Spinal cord (tissue), 10 donors: ENCODE results near the gene SDCCAG8. TPM values are rescaled to one million over a fixed set of nuclear protein-coding genes. Genes with fewer than 3 reads are reported as not detected.
"Not testable (repeated sequence)": the region's sequence is repeated elsewhere in the genome, so short reads cannot be mapped to it uniquely, and the experiment has no call there.

Experiments
- DNase-seq, 6 donors: peaks; one replicate each; pipeline versions ENCODE4 v3.0.0 to v3.0.0-alpha.2; 2013 to 2015; ENCODE audit warnings: low spot score in 6 of 6, low read depth in 4 of 6
- H3K27ac ChIP-seq: one replicate; pipeline ENCODE4 v1.5.1; 2013; ENCODE audit warnings: low read depth, low read length, control low read depth
- H3K27me3 ChIP-seq: one replicate; pipeline ENCODE4 v1.6.1; 2013; ENCODE audit warnings: low read length; ENCODE audit not compliant: control insufficient read depth, insufficient read depth
- H3K36me3 ChIP-seq: one replicate; pipeline ENCODE4 v1.6.1; 2013; ENCODE audit warnings: low read length; ENCODE audit not compliant: control insufficient read depth, insufficient read depth
- H3K4me1 ChIP-seq: one replicate; pipeline ENCODE4 v1.6.1; 2013; ENCODE audit warnings: low read length; ENCODE audit not compliant: control insufficient read depth, insufficient read depth
- H3K4me3 ChIP-seq: one replicate; pipeline ENCODE4 v1.5.1; 2013; ENCODE audit warnings: low read depth, low read length, control low read depth
- H3K9me3 ChIP-seq: one replicate; pipeline ENCODE4 v1.6.1; 2013; ENCODE audit warnings: low read length; ENCODE audit not compliant: control insufficient read depth, insufficient read depth
- WGBS: methylation state at CpG from one replicate; pipeline ENCODE4 v1.1.5; 2013; ENCODE audit warnings: missing lambda C conversion rate; ENCODE audit not compliant: insufficient coverage; 5-methylcytosine and 5-hydroxymethylcytosine counted together
- polyA plus RNA-seq, 2 donors: library from polyadenylated mRNA; unstranded; fragments of 120-200 nt; gene quantifications; one replicate each; pipeline ENCODE4 v1.2.1, GENCODE V29; 2013; ENCODE audit not compliant: insufficient read length in 2 of 2
- total RNA-seq, 2 donors: library from RNA; depleted of rRNA in 1 of 2; stranded (reverse); fragments of 120-200 nt in 1 of 2; fragments of >200 nt in 1 of 2; gene quantifications; one replicate each; pipeline versions ENCODE4 v1.2.3 to v1.2.4, GENCODE V29; 2013 to 2014
- donor health status: healthy.

The SDCCAG8 gene
- total and polyA plus RNA-seq, 4 donors, result 48.3 to 73.3 (median 71.6) TPM

DNA sequence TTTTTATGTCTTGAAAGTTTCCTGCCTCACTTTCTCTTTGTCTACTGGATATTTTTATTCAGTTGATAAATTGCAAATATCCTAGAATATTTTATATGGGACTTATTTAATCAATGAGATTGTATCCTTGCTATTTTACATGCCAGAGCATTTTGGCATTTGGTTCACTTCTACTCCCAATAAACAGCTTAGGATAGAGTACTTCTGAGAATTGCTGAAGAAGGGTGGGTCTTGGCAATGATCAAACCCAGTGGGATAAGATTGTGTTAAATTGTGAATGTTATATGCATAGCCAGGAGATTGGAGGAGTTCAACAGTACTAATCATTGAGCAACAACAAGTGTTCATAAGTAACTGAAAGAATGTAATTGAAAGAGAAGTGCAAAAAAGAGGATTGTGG, 60.1 kb downstream of the SDCCAG8 start:
- no peaks in the 10 kb centered on the region for H3K36me3 ChIP-seq
- H3K27me3 ChIP-seq, result no peaks in the 10 kb centered on the region
- peaks cover 12% of the 10 kb centered on the region for H3K4me1 ChIP-seq
- H3K9me3 ChIP-seq, result no peaks in the 10 kb centered on the region
- peak overlapping the region; percentile 78 for H3K27ac ChIP-seq
- peak overlapping the region; percentile 16 for H3K4me3 ChIP-seq
- DNase-seq, result peak in 1 of 6 donors; percentile 27

DNA sequence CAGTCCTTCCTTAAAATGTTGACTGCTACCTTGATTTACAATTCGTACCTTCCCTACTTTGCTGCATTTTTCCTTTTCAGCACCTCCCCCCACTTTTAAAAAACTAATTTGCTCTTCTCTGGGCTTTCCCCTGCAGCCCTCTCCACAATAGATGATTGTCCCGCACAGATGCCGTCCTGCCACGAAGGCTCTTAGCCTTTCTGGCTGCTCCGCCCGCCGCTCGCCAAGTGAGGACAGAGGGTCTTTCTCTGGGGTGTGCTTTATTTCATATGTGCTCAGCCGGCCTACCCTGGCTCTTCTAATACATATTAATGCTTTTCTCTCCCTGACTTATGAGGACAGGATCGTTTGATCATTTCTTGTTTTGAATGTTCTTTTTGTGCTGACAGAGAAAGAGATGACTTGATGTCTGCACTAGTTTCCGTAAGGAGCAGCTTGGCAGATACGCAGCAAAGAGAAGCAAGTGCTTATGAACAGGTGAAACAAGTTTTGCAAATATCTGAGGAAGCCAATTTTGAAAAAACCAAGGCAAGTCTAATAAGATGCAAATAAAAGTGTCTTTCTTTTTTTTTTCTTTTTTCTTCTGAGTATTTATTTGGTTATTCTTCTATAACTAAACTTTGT, 60.6 kb downstream of the SDCCAG8 start:
- Histone ChIP-seq H3K9me3 (no peaks in the 10 kb centered on the region), H3K36me3 (no peaks in the 10 kb centered on the region), H3K4me1 (peaks cover 12% of the 10 kb centered on the region), H3K27ac (peak overlapping the region; percentile 78), H3K4me3 (peak overlapping the region; percentile 16), H3K27me3 (no peaks in the 10 kb centered on the region)
- WGBS, result 28% methylated on average over 4 of the region's 12 CpGs
- peak in 5 of 6 donors; percentile 21 to 80 (median 43) for DNase-seq

DNA sequence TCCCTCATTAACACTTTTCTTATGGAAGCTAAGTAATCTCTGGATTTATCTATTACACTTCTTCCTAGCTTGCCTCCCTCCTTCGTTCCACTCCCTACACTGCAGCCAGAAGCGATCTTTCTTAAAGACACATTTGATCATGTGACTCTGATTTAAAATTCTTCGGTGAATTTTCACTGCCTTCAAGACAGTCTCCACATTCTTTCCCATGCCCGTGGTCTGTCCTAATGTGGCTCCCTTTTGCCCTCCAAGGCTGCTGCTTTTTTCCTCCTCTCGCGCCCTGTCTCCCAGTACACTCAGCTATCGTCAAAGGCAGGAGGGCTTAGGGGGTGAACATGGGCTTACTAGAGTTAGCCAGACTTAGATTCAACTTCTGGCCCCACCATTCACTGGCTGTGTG, 64.4 kb downstream of the SDCCAG8 start:
- no peaks in the 10 kb centered on the region for H3K36me3 ChIP-seq
- no peak for DNase-seq
- WGBS, result 92% methylated on average over 3 of the region's 7 CpGs

DNA sequence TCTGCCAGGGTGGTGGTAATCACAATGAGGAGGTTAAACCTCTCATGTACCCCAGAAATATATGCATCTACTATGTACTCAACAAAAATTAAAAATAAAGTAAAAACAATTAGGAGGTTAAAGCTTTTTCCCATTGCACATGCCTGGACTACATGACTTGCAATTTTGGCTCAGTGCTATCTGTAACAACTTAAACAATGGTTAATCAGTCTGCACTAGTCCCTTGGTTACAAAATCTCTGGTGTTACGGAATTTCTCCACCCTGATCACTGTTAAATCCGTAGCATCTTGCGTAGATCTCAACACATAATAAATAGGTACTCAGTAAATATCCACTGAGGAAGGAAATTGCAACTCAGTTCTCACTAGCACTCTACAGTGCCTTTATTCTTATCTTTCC, 66.5 kb downstream of the SDCCAG8 start:
- no peaks in the 10 kb centered on the region for H3K9me3 ChIP-seq
- no peak overlapping the region for H3K27ac ChIP-seq
- peaks cover 1% of the 10 kb centered on the region for H3K4me1 ChIP-seq
- H3K36me3 ChIP-seq, result no peaks in the 10 kb centered on the region
- no peak overlapping the region for H3K4me3 ChIP-seq
- DNase-seq, result no peak
- H3K27me3 ChIP-seq, result no peaks in the 10 kb centered on the region
- whole genome bisulfite sequencing, result 83% methylated on average over 2 of the region's 3 CpGs

More for the DNA sequence above, 64.4 kb downstream of the SDCCAG8 start:
- no peak overlapping the region for H3K27ac ChIP-seq
- H3K4me3 ChIP-seq, result no peak overlapping the region
- peaks cover 7% of the 10 kb centered on the region for H3K4me1 ChIP-seq
- no peaks in the 10 kb centered on the region for H3K9me3 ChIP-seq
- no peaks in the 10 kb centered on the region for H3K27me3 ChIP-seq

DNA sequence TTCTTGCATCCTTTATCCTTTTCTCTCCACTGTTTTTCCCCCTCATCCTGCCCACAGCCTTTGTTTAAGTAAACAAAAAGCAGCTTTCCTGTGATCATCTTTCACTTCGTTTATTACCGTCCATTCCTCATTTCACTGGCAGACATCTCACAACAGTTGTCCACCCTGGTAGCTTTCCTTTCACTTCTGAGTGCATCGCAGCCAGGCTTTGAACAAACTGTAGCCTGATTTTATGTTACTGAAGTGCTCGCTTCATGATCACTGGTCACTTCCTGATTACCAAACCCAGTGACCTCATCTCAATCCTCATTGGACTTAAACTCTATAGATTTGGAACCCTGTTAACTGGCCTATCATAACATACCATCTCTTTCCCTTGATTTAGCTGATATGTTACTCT, 67.7 kb downstream of the SDCCAG8 start:
- no peaks in the 10 kb centered on the region for H3K4me1 ChIP-seq
- no peak overlapping the region for H3K4me3 ChIP-seq
- WGBS, result 91% methylated on average over 4 of the region's 4 CpGs
- no peaks in the 10 kb centered on the region for H3K27me3 ChIP-seq
- H3K9me3 ChIP-seq, result no peaks in the 10 kb centered on the region
- H3K36me3 ChIP-seq, result no peaks in the 10 kb centered on the region
- no peak for DNase-seq
- no peak overlapping the region for H3K27ac ChIP-seq

DNA sequence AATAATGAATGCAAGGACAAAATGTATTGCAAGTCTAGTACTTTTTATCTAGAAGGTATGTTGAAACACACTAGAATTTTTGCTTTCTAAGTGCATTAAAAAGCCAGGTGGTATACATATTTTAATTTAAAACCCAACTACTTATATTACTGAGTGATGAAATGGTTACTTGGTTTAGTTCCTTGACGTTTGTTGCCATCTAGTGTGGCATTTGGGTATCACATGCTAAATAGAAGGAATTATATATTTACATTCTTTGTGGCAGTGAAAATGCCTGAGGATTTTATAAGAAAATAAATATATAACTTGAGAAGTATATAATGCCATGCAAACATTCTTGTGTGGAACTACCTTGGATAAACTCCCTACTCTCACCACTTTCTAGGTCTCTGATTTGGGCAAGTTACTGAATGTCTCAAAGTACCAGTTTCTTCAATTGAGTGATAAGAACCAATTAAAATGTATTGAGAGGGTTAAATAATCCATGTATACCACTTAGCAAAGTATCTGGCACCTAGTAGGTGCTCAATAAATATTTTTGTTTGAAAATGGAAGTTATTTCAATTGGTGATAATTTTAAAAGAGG, 69.6 kb downstream of the SDCCAG8 start:
- WGBS, result no CpG with 5 or more reads among the region's 1 CpG
- Histone ChIP-seq H3K27ac (no peak overlapping the region), H3K36me3 (no peaks in the 10 kb centered on the region), H3K27me3 (no peaks in the 10 kb centered on the region), H3K9me3 (no peaks in the 10 kb centered on the region), H3K4me1 (no peaks in the 10 kb centered on the region), H3K4me3 (no peak overlapping the region)
- DNase-seq, result peak in 5 of 6 donors; percentile 47 to 90 (median 57)

DNA sequence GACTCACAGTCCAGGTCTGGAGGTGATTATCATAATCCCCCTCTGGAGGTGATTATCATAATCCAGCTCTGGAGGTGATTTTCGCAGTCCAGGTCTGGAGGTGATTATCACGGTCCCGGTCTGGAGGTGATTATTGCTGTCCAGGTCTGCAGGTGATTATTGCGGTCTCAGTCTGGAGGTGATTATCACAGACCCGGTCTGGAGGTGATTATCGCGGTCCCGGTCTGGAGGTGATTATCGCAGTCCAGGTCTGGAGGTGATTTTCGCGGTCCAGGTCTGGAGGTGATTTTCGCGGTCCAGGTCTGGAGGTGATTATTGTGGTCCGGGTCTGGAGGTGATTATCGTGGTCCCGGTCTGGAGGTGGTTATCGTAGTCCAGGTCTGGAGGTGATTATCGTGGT, 76.6 kb downstream of the SDCCAG8 start:
- 96% methylated on average over 17 of the region's 18 CpGs for WGBS
- Histone ChIP-seq H3K27ac (no peak overlapping the region), H3K4me3 (no peak overlapping the region), H3K9me3 (no peaks in the 10 kb centered on the region), H3K27me3 (no peaks in the 10 kb centered on the region), H3K36me3 (peaks cover 5% of the 10 kb centered on the region), H3K4me1 (no peaks in the 10 kb centered on the region)
- DNase-seq, result no peak

DNA sequence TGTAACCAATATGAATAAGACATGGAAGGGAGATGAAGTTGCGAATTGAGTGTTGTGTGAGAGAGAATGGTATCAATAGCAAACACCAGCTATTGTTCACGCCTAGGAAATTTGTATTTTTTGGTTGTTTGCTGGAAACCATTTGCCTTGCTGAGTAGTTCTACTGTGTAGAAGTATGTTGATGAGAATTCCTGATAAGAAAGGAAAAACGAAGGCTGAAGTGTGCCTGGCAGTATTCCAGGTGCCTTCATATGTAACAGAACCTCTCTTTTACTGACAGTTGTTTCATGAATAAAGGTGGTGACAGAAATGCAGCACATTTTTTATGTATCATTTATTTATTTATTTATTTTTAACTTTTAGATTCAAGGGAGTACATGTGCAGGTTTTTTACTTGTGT, 79.5 kb downstream of the SDCCAG8 start:
- Histone ChIP-seq H3K9me3 (no peaks in the 10 kb centered on the region), H3K27ac (no peak overlapping the region), H3K4me1 (no peaks in the 10 kb centered on the region), H3K36me3 (peaks cover 5% of the 10 kb centered on the region), H3K4me3 (no peak overlapping the region), H3K27me3 (no peaks in the 10 kb centered on the region)
- 95% methylated on average over 2 of the region's 3 CpGs for WGBS
- no peak for DNase-seq

DNA sequence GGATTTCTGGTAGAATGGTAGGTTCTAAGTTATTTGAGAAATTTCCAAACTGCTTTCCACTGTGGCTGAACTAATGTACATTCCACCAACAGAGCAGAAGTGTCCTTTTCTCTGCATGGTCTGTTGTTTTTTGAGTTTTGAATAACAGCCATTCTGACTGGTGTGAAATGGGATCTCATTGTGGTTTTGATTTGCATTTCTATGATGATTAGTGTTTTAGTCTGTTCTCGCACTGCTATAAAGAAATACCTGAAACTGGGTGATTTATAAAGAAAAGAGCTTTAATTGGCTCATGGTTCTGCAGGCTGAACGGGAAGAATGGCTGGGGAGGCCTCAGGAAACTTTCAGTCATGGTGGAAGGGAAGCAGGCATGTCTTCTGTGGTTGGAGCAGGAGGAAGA, 80.3 kb downstream of the SDCCAG8 start:
- no peak for DNase-seq
- Histone ChIP-seq H3K4me3 (no peak overlapping the region), H3K4me1 (no peaks in the 10 kb centered on the region), H3K27me3 (no peaks in the 10 kb centered on the region), H3K36me3 (peaks cover 5% of the 10 kb centered on the region), H3K9me3 (no peaks in the 10 kb centered on the region), H3K27ac (no peak overlapping the region)
- WGBS, result 68% methylated on average over 2 of the region's 2 CpGs

DNA sequence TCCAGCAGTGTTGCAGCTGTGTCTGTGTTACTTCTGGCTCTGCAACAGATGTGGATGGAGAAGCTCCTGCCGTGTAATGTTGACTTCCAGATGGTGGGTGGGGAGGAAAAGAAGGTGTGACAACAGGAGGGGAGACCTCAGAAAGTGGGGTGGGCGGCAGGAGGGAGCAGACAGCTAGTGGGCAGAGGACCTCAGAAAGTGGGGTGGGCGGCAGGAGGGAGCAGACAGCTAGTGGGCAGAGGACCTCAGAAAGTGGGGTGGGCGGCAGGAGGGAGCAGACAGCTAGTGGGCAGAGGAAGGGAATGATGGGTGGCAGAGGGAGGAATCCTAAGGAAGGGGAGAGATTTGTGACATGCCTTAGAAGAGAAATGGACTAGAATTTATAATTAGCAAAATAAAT, 83.0 kb downstream of the SDCCAG8 start:
- DNase-seq, H3K9me3 ChIP-seq, H3K36me3 ChIP-seq, H3K27me3 ChIP-seq, H3K27ac ChIP-seq, H3K4me3 ChIP-seq, H3K4me1 ChIP-seq: not testable (repeated sequence)
- WGBS, result 96% methylated on average over 3 of the region's 4 CpGs
